Lower lobe of right lung (tissue), 2 donors: ENCODE results near the gene ZNF646. TPM values are rescaled to one million over a fixed set of nuclear protein-coding genes. Genes with fewer than 3 reads are reported as not detected.

ENCODE experiments used
- ATAC-seq, 2 donors: fragments of 200-7000 bp; cut with Tn5 transposase; one replicate each; pipeline ENCODE4 v1.9.1; 2020 to 2022; ENCODE audit warnings: mild to moderate bottlenecking in 2 of 2, moderate library complexity in 2 of 2
- DNase-seq: peaks from one replicate; pipeline ENCODE4 v3.0.0-alpha.2; 2020
- H3K27ac ChIP-seq: fragments of 200-600 bp; one replicate; pipeline ENCODE4 v1.8.0; 2022
- H3K27me3 ChIP-seq: fragments of 200-600 bp; one replicate; pipeline ENCODE4 v1.8.0; 2022; ENCODE audit warnings: low read depth
- H3K36me3 ChIP-seq: fragments of 200-600 bp; one replicate; pipeline ENCODE4 v1.8.0; 2022; ENCODE audit warnings: mild to moderate bottlenecking
- H3K4me1 ChIP-seq: fragments of 200-600 bp; one replicate; pipeline ENCODE4 v1.8.0; 2022
- H3K4me3 ChIP-seq: fragments of 200-600 bp; one replicate; pipeline ENCODE4 v1.8.0; 2022; ENCODE audit warnings: mild to moderate bottlenecking
- H3K9me3 ChIP-seq: fragments of 200-600 bp; one replicate; pipeline ENCODE4 v1.8.0; 2022
- CTCF ChIP-seq: fragments of 200-600 bp; IDR thresholded peaks from one replicate; pipeline ENCODE4 v1.8.0; 2022; ENCODE audit warnings: antibody characterized with exemption, mild to moderate bottlenecking
- intact Hi-C: fragments of 100-400 bp; cut with DNase I; formaldehyde crosslinking; loops from one replicate; pipeline ENCODE4 v1.11.0; 2022
- total RNA-seq: library from RNA; stranded (reverse); fragmentation: NEBNext Ultra II Directional; extraction: Animal tissue kit (Norgen Biotek cat#: 25700); gene quantifications from one replicate; pipeline ENCODE4 v1.2.1, GENCODE V29; 2021
- donor health status: DM: no; HTN: yes; CAD: no; lungs with severe emphysema.

ZNF646 gene
- total RNA-seq, 1 donor from 2014 or later, result 23.1 TPM

GRCh38 chr16:31061126-31061812 lies 13.0 kb upstream of the ZNF646 start:
- no peak overlapping the region for H3K4me3 ChIP-seq
- no peaks in the 10 kb centered on the region for H3K27me3 ChIP-seq
- intact Hi-C loops, result no loop called here
- no peak for ATAC-seq
- no peak overlapping the region for H3K27ac ChIP-seq
- DNase-seq, result no peak
- peaks cover 38% of the 10 kb centered on the region for H3K36me3 ChIP-seq
- H3K4me1 ChIP-seq, result peaks cover 13% of the 10 kb centered on the region
- no peaks in the 10 kb centered on the region for H3K9me3 ChIP-seq
- TF ChIP-seq CTCF, result no peak

- Histone ChIP-seq H3K27me3 (no peaks in the 10 kb centered on the region), H3K4me1 (peaks cover 13% of the 10 kb centered on the region), H3K9me3 (no peaks in the 10 kb centered on the region), H3K4me3 (no peak overlapping the region), H3K27ac (no peak overlapping the region), H3K36me3 (peaks cover 38% of the 10 kb centered on the region)
- intact Hi-C loops, result no loop called here
- DNase-seq (peak; percentile 45), ATAC-seq (no peak)
- no peak for TF ChIP-seq CTCF
Observed at GRCh38 chr16:31061813-31062440, 12.3 kb upstream of the ZNF646 start.

GRCh38 chr16:31063495-31063842 lies 10.8 kb upstream of the ZNF646 start:
- Histone ChIP-seq H3K4me3 (peak overlapping the region; percentile 14), H3K27me3 (no peaks in the 10 kb centered on the region), H3K36me3 (peaks cover 33% of the 10 kb centered on the region), H3K27ac (no peak overlapping the region), H3K4me1 (peaks cover 13% of the 10 kb centered on the region), H3K9me3 (no peaks in the 10 kb centered on the region)
- peak in 1 of 2 donors; percentile 6 for ATAC-seq
- no peak for TF ChIP-seq CTCF
- intact Hi-C loops, result no loop called here
- no peak for DNase-seq

GRCh38 chr16:31063843-31064611 lies 10.2 kb upstream of the ZNF646 start:
- ATAC-seq (peak; percentile 28 to 41), DNase-seq (peak; percentile 44)
- intact Hi-C loops, result no loop called here
- Histone ChIP-seq H3K27ac (peak overlapping the region; percentile 64), H3K4me3 (peak overlapping the region; percentile 14), H3K4me1 (peaks cover 13% of the 10 kb centered on the region), H3K36me3 (peaks cover 33% of the 10 kb centered on the region), H3K9me3 (no peaks in the 10 kb centered on the region), H3K27me3 (no peaks in the 10 kb centered on the region)
- TF ChIP-seq CTCF, result no peak

- no peak for DNase-seq
- Histone ChIP-seq H3K36me3 (peaks cover 33% of the 10 kb centered on the region), H3K4me3 (no peak overlapping the region), H3K27ac (peak overlapping the region; percentile 64), H3K4me1 (peaks cover 13% of the 10 kb centered on the region), H3K27me3 (no peaks in the 10 kb centered on the region), H3K9me3 (no peaks in the 10 kb centered on the region)
- no peak for TF ChIP-seq CTCF
- ATAC-seq, result peak; percentile 68 to 74
- intact Hi-C loops, result no loop called here
Observed at GRCh38 chr16:31064882-31065461, 9.2 kb upstream of the ZNF646 start.
